IMR-90 (cell line): ENCODE results near the gene C6orf120. TPM values are rescaled to one million over a fixed set of nuclear protein-coding genes. Genes with fewer than 3 reads are reported as not detected.

Source experiments
- ATAC-seq: fragments of 200-7000 bp; cut with Tn5 transposase; 2 replicates; pipeline ENCODE4 v1.9.1; 2020; ENCODE audit warnings: low read depth, mild to moderate bottlenecking, moderate library complexity
- BruUV-seq: library from RNA; stranded (reverse); fragments of 400-500 nt; replicated peaks from 2 replicates; lab custom pipeline; 2021; lab: Mats Ljungman, UMichigan
- CTCF ChIA-PET: fragments of 300-600 bp; formaldehyde crosslinking; extraction: SDS; loops from one replicate; lab custom pipeline; 2021; ENCODE audit warnings: antibody characterized with exemption; lab: Yijun Ruan, JAX
- POLR2A ChIA-PET: fragments of 300-600 bp; sonication (Branson Sonifier 250); formaldehyde crosslinking; loops from one replicate; lab custom pipeline; 2022; ENCODE audit warnings: antibody characterized with exemption; ENCODE audit not compliant: unreplicated experiment; lab: Charles Lee
- DNase-seq: peaks from one replicate; pipeline ENCODE4 v3.0.0; 2013
- H2AFZ ChIP-seq: replicated peaks from 2 replicates; pipeline ENCODE3; 2013; ENCODE audit warnings: low read length, mild to moderate bottlenecking; ENCODE audit not compliant: poor library complexity
- H2AK5ac ChIP-seq: 2 replicates; pipeline ENCODE4 v1.6.1; 2013; ENCODE audit warnings: low read depth, low read length, inconsistent platforms
- H2AK9ac ChIP-seq: replicated peaks from 2 replicates; pipeline ENCODE3; 2013; ENCODE audit warnings: mild to moderate bottlenecking, low read depth, low read length, moderate library complexity; ENCODE audit not compliant: poor library complexity
- H2BK120ac ChIP-seq: 2 replicates; pipeline ENCODE4 v1.6.1; 2013; ENCODE audit warnings: low read depth, low read length, inconsistent platforms
- H2BK15ac ChIP-seq: 3 replicates; pipeline ENCODE4 v1.6.1; 2013; ENCODE audit warnings: low read depth, low read length, inconsistent platforms
- H2BK20ac ChIP-seq: 2 replicates; pipeline ENCODE4 v1.6.1; 2013; ENCODE audit warnings: low read depth, mild to moderate bottlenecking, inconsistent platforms, low read length, moderate library complexity
- H2BK5ac ChIP-seq: 2 replicates; pipeline ENCODE4 v1.6.1; 2013; ENCODE audit warnings: mild to moderate bottlenecking, low read depth, low read length, inconsistent platforms; ENCODE audit not compliant: poor library complexity, severe bottlenecking
- H3K14ac ChIP-seq: replicated peaks from 2 replicates; pipeline ENCODE4 v1.6.1; 2013; ENCODE audit warnings: low read depth, low read length, inconsistent platforms
- H3K18ac ChIP-seq: 2 replicates; pipeline ENCODE4 v1.6.1; 2013; ENCODE audit warnings: low read depth, low read length, control low read depth
- H3K23ac ChIP-seq: 2 replicates; pipeline ENCODE4 v1.6.1; 2013; ENCODE audit warnings: low read depth, low read length, inconsistent platforms
- H3K27ac ChIP-seq: 2 replicates; pipeline ENCODE4 v1.5.1; 2013; ENCODE audit warnings: mild to moderate bottlenecking, control low read depth, low read length; ENCODE audit not compliant: insufficient read depth
- H3K27me3 ChIP-seq: 2 replicates; pipeline ENCODE4 v1.6.1; 2013; ENCODE audit warnings: low read length; ENCODE audit not compliant: control insufficient read depth, insufficient read depth
- H3K36me3 ChIP-seq: 2 replicates; pipeline ENCODE4 v1.6.1; 2013; ENCODE audit warnings: low read length, mixed read lengths; ENCODE audit not compliant: control insufficient read depth, insufficient read depth
- H3K4ac ChIP-seq: 2 replicates; pipeline ENCODE4 v1.6.1; 2013; ENCODE audit warnings: low read depth, low read length, inconsistent platforms
- H3K4me1 ChIP-seq: 2 replicates; pipeline ENCODE4 v1.6.1; 2013; ENCODE audit warnings: low read length, mixed read lengths; ENCODE audit not compliant: control insufficient read depth, insufficient read depth
- H3K4me2 ChIP-seq: 2 replicates; pipeline ENCODE4 v1.6.1; 2013; ENCODE audit warnings: low read depth, mild to moderate bottlenecking, control low read depth, low read length, moderate library complexity
- H3K4me3 ChIP-seq: 2 replicates; pipeline ENCODE4 v1.5.1; 2013; ENCODE audit warnings: low read depth, mild to moderate bottlenecking, control low read depth, low read length, moderate library complexity; ENCODE audit not compliant: insufficient read depth
- H3K56ac ChIP-seq: 2 replicates; pipeline ENCODE4 v1.6.1; 2013; ENCODE audit warnings: low read length, inconsistent platforms; ENCODE audit not compliant: insufficient read depth; ENCODE audit errors: extremely low read depth
- H3K79me1 ChIP-seq, 2 experiments: 2 replicates each; pipeline ENCODE4 v1.6.1; 2013; ENCODE audit warnings: low read length in 2 of 2, inconsistent platforms in 1 of 2, low read depth in 1 of 2
- H3K9ac ChIP-seq: 2 replicates; pipeline ENCODE4 v1.6.1; 2013; ENCODE audit warnings: low read depth, low read length, control low read depth
- H3K9me1 ChIP-seq: 2 replicates; pipeline ENCODE4 v1.6.1; 2013; ENCODE audit warnings: low read length, inconsistent platforms; ENCODE audit not compliant: insufficient read depth
- H3K9me3 ChIP-seq: 2 replicates; pipeline ENCODE4 v1.6.1; 2013; ENCODE audit warnings: low read length; ENCODE audit not compliant: control insufficient read depth, insufficient read depth
- H4K20me1 ChIP-seq: 2 replicates; pipeline ENCODE4 v1.6.1; 2013; ENCODE audit warnings: low read length, inconsistent platforms; ENCODE audit not compliant: insufficient read depth
- H4K5ac ChIP-seq: 2 replicates; pipeline ENCODE4 v1.6.1; 2013; ENCODE audit warnings: mild to moderate bottlenecking, low read depth, low read length, control low read depth
- H4K8ac ChIP-seq, 2 experiments: 2 replicates each; pipeline ENCODE4 v1.6.1; 2013; ENCODE audit warnings: low read depth in 2 of 2, low read length in 2 of 2, control low read depth in 1 of 2, inconsistent platforms in 1 of 2
- H4K91ac ChIP-seq: 2 replicates; pipeline ENCODE4 v1.6.1; 2013; ENCODE audit warnings: low read depth, low read length, inconsistent platforms; ENCODE audit not compliant: insufficient read depth
- BHLHE40 ChIP-seq: fragments of 150-350 bp; IDR thresholded peaks from 2 replicates; pipeline ENCODE4 v1.6.1; 2016; ENCODE audit warnings: mild to moderate bottlenecking, low read depth, low read length
- CEBPB ChIP-seq: IDR thresholded peaks from 2 replicates; pipeline ENCODE4 v1.6.1; 2012; ENCODE audit warnings: low read depth, low read length, improper control_type of control experiment
- CHD1 ChIP-seq: IDR thresholded peaks from 2 replicates; pipeline ENCODE4 v1.6.1; 2012; ENCODE audit warnings: low read depth, low read length, improper control_type of control experiment
- CTCF ChIP-seq: conservative IDR thresholded peaks from 2 replicates; pipeline ENCODE4 v1.5.1; 2012; ENCODE audit warnings: mild to moderate bottlenecking, low read depth, low read length, improper control_type of control experiment
- ELK1 ChIP-seq: fragments of 150-350 bp; IDR thresholded peaks from 2 replicates; pipeline ENCODE4 v1.6.1; 2016; ENCODE audit warnings: low read depth, mild to moderate bottlenecking, low read length, moderate library complexity, borderline replicate concordance
- FOS ChIP-seq: fragments of 150-350 bp; IDR thresholded peaks from 2 replicates; pipeline ENCODE4 v1.6.1; 2016; ENCODE audit warnings: low read depth, low read length
- MAFK ChIP-seq: IDR thresholded peaks from 2 replicates; pipeline ENCODE4 v1.6.1; 2012; ENCODE audit warnings: low read depth, low read length, improper control_type of control experiment
- MAZ ChIP-seq: IDR thresholded peaks from 2 replicates; pipeline ENCODE4 v1.6.1; 2012; ENCODE audit warnings: low read depth, mild to moderate bottlenecking, low read length, improper control_type of control experiment, moderate library complexity, borderline replicate concordance
- MXI1 ChIP-seq: IDR thresholded peaks from 2 replicates; pipeline ENCODE4 v1.6.1; 2012; ENCODE audit warnings: low read depth, mild to moderate bottlenecking, low read length, moderate library complexity, borderline replicate concordance
- NFE2L2 ChIP-seq: fragments of 150-350 bp; IDR thresholded peaks from 2 replicates; pipeline ENCODE4 v1.6.1; 2016; ENCODE audit warnings: low read depth, mild to moderate bottlenecking, low read length
- POLR2A ChIP-seq: IDR thresholded peaks from 2 replicates; pipeline ENCODE4 v1.6.1; 2012; ENCODE audit warnings: mild to moderate bottlenecking, low read depth, low read length
- RAD21 ChIP-seq: IDR thresholded peaks from 2 replicates; pipeline ENCODE4 v1.6.1; 2012; ENCODE audit warnings: low read length, improper control_type of control experiment
- RCOR1 ChIP-seq: IDR thresholded peaks from 2 replicates; pipeline ENCODE4 v1.6.1; 2012; ENCODE audit warnings: mild to moderate bottlenecking, low read length, improper control_type of control experiment; ENCODE audit not compliant: insufficient replicate concordance
- RFX5 ChIP-seq: IDR thresholded peaks from 2 replicates; pipeline ENCODE4 v1.8.0; 2012; ENCODE audit warnings: low read depth, mild to moderate bottlenecking, low read length, moderate library complexity
- SMC3 ChIP-seq: fragments of 150-350 bp; IDR thresholded peaks from 2 replicates; pipeline ENCODE4 v1.6.1; 2016; ENCODE audit warnings: low read depth, mild to moderate bottlenecking, antibody characterized with exemption, low read length, moderate library complexity
- USF2 ChIP-seq: fragments of 150-350 bp; IDR thresholded peaks from 2 replicates; pipeline ENCODE4 v1.6.1; 2017; ENCODE audit warnings: mild to moderate bottlenecking, antibody characterized with exemption, low read length, low read depth
- WGBS, 2 experiments: methylation state at CpG; one replicate each; pipeline versions ENCODE4 v1.1.5 to v1.1.7; 2013; ENCODE audit warnings: missing lambda C conversion rate in 2 of 2; ENCODE audit not compliant: insufficient read length in 1 of 2; ENCODE audit errors: extremely low coverage in 2 of 2; 5-methylcytosine and 5-hydroxymethylcytosine counted together
- dilution Hi-C: fragments of 300-500 bp; cut with HindIII; formaldehyde crosslinking; loops from one replicate; pipeline ENCODE4 v1.14.3; 2018; ENCODE audit warnings: low sequenced_read_pairs; ENCODE audit not compliant: unreplicated experiment
- in situ Hi-C: fragments of 300-500 bp; cut with MboI; formaldehyde crosslinking; loops from 3 replicates; pipeline ENCODE4 v1.14.3; 2019; ENCODE audit warnings: low sequenced_read_pairs, inconsistent platforms, mixed read lengths
- intact Hi-C: fragments of 100-400 bp; cut with micrococcal nuclease; formaldehyde crosslinking; loops from 2 replicates; pipeline ENCODE4 v1.10.0; 2022
- polyA plus RNA-seq, 3 experiments: library from polyadenylated mRNA; depleted of rRNA; stranded (reverse); fragments of >200 nt; gene quantifications; 2 replicates each; pipeline ENCODE4 v1.2.3, GENCODE V29; 2012; ENCODE audit warnings: low replicate concordance in 1 of 3
- total RNA-seq: library from RNA; depleted of rRNA; stranded (reverse); fragments of >200 nt; gene quantifications from 2 replicates; pipeline ENCODE4 v1.2.3, GENCODE V29; 2012

C6orf120 gene
- total and polyA plus RNA-seq, 2 of the 4 experiments (the other 2 are of a cell fraction): 21.4 to 26.7 TPM

- DNase-seq: no peak
These were observed 6.8 kb upstream of the C6orf120 start for GRCh38 chr6:169695131-169695530.

More at GRCh38 chr6:169695131-169695530, 6.8 kb upstream of the C6orf120 start:
- H3K18ac ChIP-seq: no peak overlapping the region
- H2BK5ac ChIP-seq: no peak overlapping the region
- H4K91ac ChIP-seq: no peak overlapping the region
- in situ Hi-C loops (no loop called here), intact Hi-C loops (no loop called here), dilution Hi-C loops (no loop called here)
- H2AK9ac ChIP-seq: no peak overlapping the region
- peaks cover 6% of the 10 kb centered on the region for H3K4me1 ChIP-seq
- peaks cover 4% of the 10 kb centered on the region; the same call in 1 of the 2 replicates for H3K9me3 ChIP-seq
- peaks cover 7% of the 10 kb centered on the region; the same call in 1 of the 2 replicates for H3K9me1 ChIP-seq
- ATAC-seq: no peak
- no peak overlapping the region for H4K5ac ChIP-seq
- TF ChIP-seq SMC3: no peak
- TF ChIP-seq MXI1: no peak
- TF ChIP-seq CEBPB: no peak
- TF ChIP-seq ELK1: no peak
- no peak for TF ChIP-seq BHLHE40
- no peak for TF ChIP-seq CTCF
- no peak for TF ChIP-seq MAZ
- no peak for TF ChIP-seq RFX5
- TF ChIP-seq RAD21: no peak
- TF ChIP-seq MAFK: no peak
- no peak for TF ChIP-seq CHD1
- TF ChIP-seq POLR2A: no peak
- TF ChIP-seq RCOR1: no peak
- no peak for TF ChIP-seq FOS
- no peak for TF ChIP-seq NFE2L2
- no peak for TF ChIP-seq USF2
- H3K14ac ChIP-seq: no peak overlapping the region
- WGBS, 2 experiments: 85% methylated on average over 2 of the region's 5 CpGs; no CpG with 5 or more reads in 1 of the 2 experiments
- H2AFZ ChIP-seq: no peak overlapping the region
- BruUV-seq: no TSS peak
- no peak overlapping the region for H3K56ac ChIP-seq
- no peak overlapping the region for H2BK15ac ChIP-seq
- H2BK20ac ChIP-seq: no peak overlapping the region
- ChIA-PET POLR2A (no interaction called here), CTCF (no interaction called here)
- H4K8ac ChIP-seq: no peak overlapping the region
- H3K36me3 ChIP-seq: peaks cover 8% of the 10 kb centered on the region
- no peaks in the 10 kb centered on the region for H4K20me1 ChIP-seq
- H3K4me2 ChIP-seq: no peak overlapping the region
- no peaks in the 10 kb centered on the region for H3K27me3 ChIP-seq
- no peak overlapping the region for H3K23ac ChIP-seq
- no peak overlapping the region for H3K27ac ChIP-seq
- no peak overlapping the region for H2BK120ac ChIP-seq
- no peak overlapping the region for H3K4ac ChIP-seq
- H3K9ac ChIP-seq: no peak overlapping the region
- H2AK5ac ChIP-seq: no peak overlapping the region
- peaks cover 35 to 58% of the 10 kb centered on the region in 2 experiments for H3K79me1 ChIP-seq
- H3K4me3 ChIP-seq: no peak overlapping the region
